Suprapubic skin (tissue), 3 donors: ENCODE measurements around the gene ACVR1B.

Experiments used
- CTCF ChIP-seq, 2 donors: fragments of 200-600 bp in 1 of 2; fragments of 450-650 bp in 1 of 2; sonication (generic) in 1 of 2; IDR thresholded peaks; one replicate each; pipeline ENCODE4 v1.5.1; 2016 to 2019; ENCODE audit warnings: antibody characterized with exemption in 2 of 2, mild to moderate bottlenecking in 1 of 2, moderate library complexity in 1 of 2
- EP300 ChIP-seq: sonication (generic); formaldehyde crosslinking; IDR thresholded peaks from one replicate; pipeline ENCODE4 v1.6.1; 2017; ENCODE audit warnings: antibody characterized with exemption

GRCh38 chr12:52006726-52007157 lies 55.2 kb downstream of the ACVR1B start, which contains the start of gene TAMALIN:
- TF ChIP-seq CTCF (IDR thresholded peaks at IDR 0.05) (no peak), EP300 (no peak)
